Measurements from ENCODE around the gene HTRA3.

The HTRA3 gene

GRCh38 chr4:8235224-8235623, 34.3 kb upstream of the HTRA3 start:
- no peak for DNase-seq

GRCh38 chr4:8235686-8236085, 33.9 kb upstream of the HTRA3 start:
- DNase-seq = no peak

GRCh38 chr4:8236106-8236919, 33.2 kb upstream of the HTRA3 start:
- DNase-seq = no peak

DNA sequence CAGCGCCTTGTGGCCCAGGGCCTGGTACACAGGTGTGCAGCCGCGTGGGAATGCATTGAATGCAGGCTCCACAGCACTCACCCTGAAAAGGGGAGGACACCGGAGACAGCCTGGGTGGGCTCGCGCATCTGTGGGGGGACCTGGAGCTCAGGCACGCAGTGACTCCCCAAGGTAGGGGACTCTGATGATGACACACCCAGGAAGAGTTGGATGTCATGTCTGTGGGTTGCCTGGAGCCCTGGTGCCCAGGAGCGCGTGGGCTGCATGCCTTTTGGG, 32.7 kb upstream of the HTRA3 start:
- DNase-seq = no peak

DNA sequence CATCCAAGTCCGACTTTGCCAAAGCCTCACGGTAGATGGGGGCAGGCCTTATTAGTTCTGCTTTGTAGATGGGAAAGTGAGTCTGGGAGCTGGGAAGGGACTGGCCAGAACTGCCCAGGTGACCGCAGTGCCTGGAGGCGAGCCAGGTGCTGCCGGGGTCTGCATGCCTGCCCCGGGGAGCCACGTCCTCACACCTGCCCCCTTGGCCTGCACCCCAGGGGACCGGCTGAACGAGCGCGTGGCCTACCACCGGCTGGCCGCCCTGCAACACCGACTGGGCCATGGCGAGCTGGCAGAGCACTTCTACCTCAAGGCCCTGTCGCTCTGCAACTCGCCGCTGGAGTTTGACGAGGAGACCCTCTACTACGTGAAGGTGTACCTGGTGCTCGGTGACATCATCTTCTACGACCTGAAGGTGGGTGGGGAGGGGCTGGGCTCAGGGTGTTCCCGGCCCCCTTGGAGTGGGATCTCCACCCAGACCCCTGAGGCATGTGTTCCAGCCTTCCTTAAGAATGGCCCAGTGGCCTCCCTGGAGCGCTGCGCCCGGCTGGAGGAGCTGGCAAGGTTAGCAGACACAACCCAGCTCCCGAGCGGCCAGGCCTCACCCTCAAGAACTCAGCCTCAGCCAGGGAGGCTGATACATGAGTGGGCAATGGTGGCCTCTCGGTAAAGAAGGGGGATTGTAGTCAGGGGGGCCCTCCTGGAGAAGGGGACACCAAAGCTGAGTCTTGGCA, 32.1 kb upstream of the HTRA3 start:
- DNase-seq = no peak

DNA sequence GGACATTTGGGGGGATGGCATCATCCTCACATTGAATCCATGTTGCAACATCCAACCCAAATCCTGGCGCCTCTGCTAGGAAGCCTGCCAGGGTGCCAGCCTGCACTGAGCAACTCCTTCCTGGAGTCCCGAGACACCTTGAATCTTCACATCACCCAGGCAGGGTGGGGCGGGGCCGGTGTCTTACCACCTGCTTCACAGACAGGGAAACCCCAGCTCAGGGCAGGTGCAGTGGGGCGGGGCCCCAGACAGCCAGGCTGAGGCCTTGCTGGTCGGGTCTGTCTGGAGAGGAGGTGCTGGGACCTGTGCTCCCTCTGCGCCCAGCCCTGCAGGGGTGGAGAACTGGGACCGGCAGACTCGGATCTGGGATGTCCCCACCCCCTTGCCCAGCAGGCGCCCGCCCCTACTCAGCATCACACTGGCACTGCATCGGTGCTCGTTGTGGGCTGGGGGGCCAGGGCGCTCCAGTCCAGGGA, 31.5 kb upstream of the HTRA3 start:
- DNase-seq = no peak

DNA sequence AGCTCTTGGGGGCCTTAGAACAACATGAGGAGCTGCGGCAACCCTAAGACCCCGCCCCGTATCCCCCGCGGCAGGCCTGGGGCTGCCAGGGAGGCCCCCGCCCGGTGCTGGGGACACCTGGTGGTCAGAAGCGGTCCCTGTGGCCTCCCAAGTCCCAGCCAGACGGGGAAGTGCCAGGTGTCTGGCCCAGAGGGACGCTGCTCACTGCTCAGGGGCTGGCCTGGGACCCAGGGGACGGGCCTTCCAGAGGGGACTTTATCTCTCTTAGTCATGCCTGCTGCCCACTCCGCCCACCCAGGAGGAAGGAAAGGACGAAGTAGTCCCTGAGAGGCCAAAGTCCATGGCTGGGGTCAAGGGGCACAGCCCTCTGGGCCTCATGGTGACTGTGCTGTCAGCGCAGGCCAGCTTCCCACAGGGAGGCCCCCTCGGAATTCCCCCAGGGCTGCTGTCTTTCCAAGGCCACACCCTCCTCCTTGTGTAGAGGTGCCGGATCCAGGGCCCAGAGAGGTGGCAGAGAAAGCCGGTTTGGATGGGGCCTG, 31.0 kb upstream of the HTRA3 start:
- no peak for DNase-seq

GRCh38 chr4:8239226-8239625, 30.3 kb upstream of the HTRA3 start:
- DNase-seq = no peak

GRCh38 chr4:8239661-8240060, 29.9 kb upstream of the HTRA3 start:
- DNase-seq = no peak

DNA sequence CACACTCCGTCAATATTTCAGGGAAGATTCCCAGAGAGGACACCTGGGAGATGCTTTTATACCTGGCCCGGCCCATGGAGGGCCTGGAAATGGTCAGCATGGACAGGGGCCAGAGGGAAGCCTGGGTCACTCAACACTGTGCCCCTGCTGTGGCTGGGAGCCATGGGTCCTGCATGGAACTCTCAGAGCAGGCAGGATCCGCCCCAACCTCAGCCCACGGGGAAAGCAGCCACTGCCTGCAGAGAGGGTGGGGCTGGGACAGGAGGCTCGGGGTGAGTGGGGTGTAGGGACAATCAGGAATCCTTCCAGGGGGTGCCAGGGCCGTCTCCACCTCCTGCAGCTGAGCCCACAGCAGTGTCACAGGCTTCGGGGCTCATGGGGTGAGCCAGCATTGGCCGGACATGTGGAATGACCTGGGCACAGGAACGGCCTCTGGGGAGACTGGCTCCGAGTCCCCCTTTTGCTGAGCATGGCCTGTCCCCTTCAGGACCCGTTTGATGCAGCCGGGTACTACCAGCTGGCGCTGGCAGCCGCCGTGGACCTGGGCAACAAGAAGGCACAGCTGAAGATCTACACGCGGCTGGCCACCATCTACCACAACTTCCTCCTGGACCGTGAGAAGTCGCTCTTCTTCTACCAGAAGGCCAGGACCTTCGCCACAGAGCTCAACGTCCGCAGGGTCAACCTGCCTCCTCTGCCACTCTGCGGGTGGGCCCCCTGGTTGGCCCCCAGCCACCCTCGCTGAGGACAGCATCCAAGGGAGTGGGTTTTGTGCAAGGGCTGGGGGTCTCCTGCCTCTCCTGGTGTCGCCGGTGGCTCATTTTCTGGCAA, 29.1 kb upstream of the HTRA3 start:
- no peak for DNase-seq

DNA sequence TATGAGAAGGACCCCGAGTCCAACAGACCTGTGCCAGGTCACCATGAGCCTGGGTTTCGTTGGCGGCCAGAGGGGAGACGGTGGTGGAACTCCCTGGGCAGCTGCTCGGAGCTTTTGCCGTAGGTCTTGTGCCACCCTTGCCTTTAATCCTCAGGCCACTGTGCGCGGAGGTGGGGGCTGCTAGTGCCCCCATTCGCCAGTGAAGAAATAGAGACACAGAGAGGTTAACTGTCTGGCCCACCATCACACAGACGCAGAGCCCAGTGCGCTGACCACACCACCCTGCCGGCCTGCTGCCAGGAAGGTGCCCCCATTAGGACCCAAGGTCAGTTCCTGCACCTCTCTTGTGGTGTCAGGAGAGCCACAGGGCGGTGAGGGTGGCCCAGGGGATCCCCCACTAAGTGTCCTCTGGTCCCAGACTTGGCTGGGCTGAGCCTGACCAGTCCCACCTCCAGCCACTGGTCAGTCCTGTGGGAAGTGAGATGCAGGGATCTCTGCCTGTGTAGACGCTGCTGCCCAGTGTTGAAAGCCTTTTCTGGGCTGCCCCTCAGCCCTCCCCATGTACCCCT, 28.3 kb upstream of the HTRA3 start:
- no peak for DNase-seq

- peak; percentile 30 for DNase-seq
These were observed 27.5 kb upstream of the HTRA3 start for GRCh38 chr4:8241895-8242696.

- no peak for DNase-seq
These were observed 26.6 kb upstream of the HTRA3 start for GRCh38 chr4:8242782-8243560.

DNA sequence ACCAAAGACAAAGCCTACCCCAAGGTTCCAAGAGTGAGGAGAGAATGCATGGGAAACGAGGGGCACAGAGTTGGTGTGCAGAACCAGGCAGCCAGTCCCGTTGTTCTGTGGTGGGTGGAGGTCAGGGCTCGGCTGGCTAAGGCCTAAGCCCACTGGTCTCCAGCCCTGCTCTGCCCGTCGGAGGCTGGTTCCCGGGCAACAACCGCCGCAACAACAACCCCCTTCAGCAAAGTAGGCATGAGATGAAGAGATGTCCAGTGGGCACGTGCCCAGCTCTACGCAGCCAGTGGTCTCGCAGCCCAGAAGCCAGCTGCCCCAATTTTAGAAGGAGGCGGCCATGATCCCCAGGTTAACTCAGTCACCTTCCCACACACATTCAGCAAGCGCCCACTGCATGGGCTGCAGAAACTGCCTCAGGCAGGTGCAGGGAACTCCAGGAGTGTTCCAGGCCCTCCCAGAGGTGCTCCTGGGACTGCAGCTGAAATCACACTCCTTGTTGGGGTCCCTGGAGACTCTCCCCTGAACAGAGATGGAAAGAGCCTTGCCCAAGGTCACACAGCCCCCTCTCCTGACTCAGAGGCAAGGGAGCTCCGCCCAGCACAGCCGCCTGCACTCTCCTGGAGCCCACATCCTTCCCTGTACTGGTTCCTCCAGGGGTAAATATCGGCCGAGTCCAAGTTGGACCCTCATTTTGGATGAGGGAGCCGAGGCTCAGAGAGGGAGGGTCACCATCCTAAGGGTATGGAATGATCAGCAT, 25.4 kb upstream of the HTRA3 start:
- no peak for DNase-seq

DNA sequence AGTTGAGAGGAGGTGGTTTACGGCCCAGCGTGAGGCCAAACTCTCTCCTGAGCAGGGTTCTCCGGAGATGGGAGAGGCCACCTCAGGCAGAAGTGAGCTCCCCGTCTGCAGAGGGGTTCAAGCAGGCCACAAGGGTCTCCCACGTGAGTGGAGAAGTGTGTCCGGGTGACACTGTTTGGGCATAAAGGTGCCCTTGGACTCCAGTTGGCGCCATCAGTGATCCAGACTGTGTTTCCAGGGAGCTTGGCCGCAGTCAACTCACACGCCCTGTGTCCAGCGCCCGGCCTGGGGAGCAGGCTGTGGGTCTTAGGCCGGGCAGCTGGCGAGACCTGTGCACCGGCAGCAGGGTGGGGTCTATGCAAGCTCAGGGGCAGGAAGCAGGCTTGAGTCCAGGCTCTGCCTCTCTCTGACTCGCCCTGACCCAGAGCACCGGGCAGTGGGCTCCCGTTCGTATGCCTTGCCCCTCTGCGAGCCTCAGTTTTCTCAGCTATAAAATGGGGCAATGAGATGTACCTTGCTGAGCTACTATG, 24.6 kb upstream of the HTRA3 start:
- DNase-seq = no peak

- DNase-seq = no peak
These were observed 23.4 kb upstream of the HTRA3 start for GRCh38 chr4:8245884-8246833.

DNA sequence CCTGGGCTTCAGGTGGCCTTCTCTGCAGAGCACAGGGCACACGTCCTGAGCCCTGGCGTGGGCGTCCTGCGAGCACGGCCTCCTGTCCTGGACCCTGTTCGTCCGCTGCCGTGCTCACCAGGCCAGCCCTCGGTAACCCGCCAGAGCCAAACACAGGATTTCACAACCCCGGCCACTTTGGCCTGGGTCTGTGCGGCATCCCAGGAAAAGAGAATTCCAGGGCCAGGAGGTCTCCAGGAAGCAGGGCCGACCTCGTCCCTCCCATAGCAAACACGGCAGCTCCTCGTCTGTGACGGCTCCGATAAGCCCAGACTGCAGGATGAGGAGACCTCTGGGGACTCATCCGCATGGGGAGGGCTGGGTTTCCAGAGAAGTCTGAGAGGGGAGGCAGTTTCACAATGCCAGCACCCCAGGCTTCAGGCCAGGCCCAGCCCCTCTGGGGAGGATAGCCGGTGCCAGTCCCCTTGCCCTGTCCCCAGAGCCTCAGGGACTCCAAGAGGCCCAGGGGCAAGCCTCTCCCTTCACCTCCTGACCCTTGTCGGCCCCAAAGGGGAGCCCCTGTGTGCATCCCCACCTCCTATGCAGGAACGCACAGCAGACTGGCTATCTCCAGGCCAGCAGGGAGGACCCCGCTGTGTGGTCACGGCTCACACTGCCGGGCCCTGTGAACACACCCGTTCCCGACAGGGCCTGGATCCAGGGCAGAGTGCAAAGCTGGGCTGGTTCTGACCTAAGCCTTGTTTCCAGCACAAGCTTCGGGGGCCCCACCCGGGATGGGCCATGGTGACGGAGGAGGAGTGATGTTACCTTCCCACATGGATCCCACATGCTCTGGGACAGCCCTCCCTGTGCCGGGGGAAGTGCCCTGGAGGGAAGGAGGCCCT, 22.3 kb upstream of the HTRA3 start:
- no peak for DNase-seq

DNA sequence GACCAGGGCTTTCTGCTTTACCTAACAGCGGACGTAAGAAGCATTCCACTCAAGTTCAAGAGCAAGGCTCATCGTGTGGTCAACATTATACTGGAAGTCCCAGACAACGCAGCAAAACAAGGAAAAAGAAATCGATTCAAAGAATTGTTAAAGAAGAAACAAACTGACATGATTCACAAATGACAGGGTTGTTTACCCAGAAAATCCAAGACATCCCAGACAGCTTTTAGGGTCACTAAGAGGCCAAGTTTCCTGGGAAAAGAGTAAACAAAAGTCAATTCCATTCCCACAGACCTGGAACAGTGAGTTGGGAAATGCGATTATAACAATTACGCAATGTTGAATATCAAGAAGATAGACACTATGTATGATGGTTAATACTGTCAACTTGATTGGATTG, 21.5 kb upstream of the HTRA3 start:
- DNase-seq = no peak

Data from NCI-H1436 (cell line).